Hepatocyte (in vitro differentiated cells): ENCODE results near the gene GTPBP4.

Experiments
- CTCF ChIP-seq: fragments of 200-600 bp; sonication (generic); IDR thresholded peaks from 2 replicates; pipeline ENCODE4 v1.5.1; 2016; ENCODE audit warnings: antibody characterized with exemption, mild to moderate bottlenecking; ENCODE audit not compliant: poor library complexity
- EZH2 ChIP-seq: fragments of 200-600 bp; sonication (generic); IDR thresholded peaks from 2 replicates; pipeline ENCODE4 v1.6.1; 2016; ENCODE audit warnings: antibody characterized with exemption, mild to moderate bottlenecking, borderline replicate concordance

- no peak for TF ChIP-seq CTCF
- no peak for TF ChIP-seq EZH2
Measured at GRCh38 chr10:953836-954235, 34.4 kb upstream of the GTPBP4 start.
